ENCODE measurements around the gene TCN2.

TCN2 gene

GRCh38 chr22:30634471-30635233 lies 27.7 kb downstream of the TCN2 start:
- DNase-seq (ENCODE audit: low read depth) = peak; percentile 64
- H3K4me3 ChIP-seq (ENCODE audit: control insufficient read depth, low read depth, low read length) = peak overlapping the region; percentile 40
- peak; percentile 95 for TF ChIP-seq CTCF (IDR thresholded peaks at IDR 0.05; ENCODE audit: control insufficient read depth, insufficient read depth, low read depth, low read length, missing control alignments)

- H3K4me3 ChIP-seq (ENCODE audit: control insufficient read depth, low read depth, low read length) = peak within 1 kb of the TSS; percentile 47
- peak; percentile 46 for DNase-seq (ENCODE audit: low read depth)
- peak; percentile 54 for TF ChIP-seq CTCF (IDR thresholded peaks at IDR 0.05; ENCODE audit: control insufficient read depth, insufficient read depth, low read depth, low read length, missing control alignments)
Observed at GRCh38 chr22:30635273-30636225, 28.6 kb downstream of the TCN2 start, which contains the start of gene SLC35E4. SLC35E4 (plus strand) TSS chr22:30635781; CDS start chr22:30636451, 670 bp downstream.

GRCh38 chr22:30636226-30637077 lies 29.5 kb downstream of the TCN2 start:
- DNase-seq (ENCODE audit: low read depth) = no peak
- no peak for TF ChIP-seq CTCF (IDR thresholded peaks at IDR 0.05; ENCODE audit: control insufficient read depth, insufficient read depth, low read depth, low read length, missing control alignments)

GRCh38 chr22:30637701-30638114 lies 30.7 kb downstream of the TCN2 start:
- TF ChIP-seq CTCF (IDR thresholded peaks at IDR 0.05; ENCODE audit: control insufficient read depth, insufficient read depth, low read depth, low read length, missing control alignments) = no peak

More at GRCh38 chr22:30636226-30637077, 29.5 kb downstream of the TCN2 start:
- H3K4me3 ChIP-seq (ENCODE audit: control insufficient read depth, low read depth, low read length) = peak overlapping the region; percentile 47

GRCh38 chr22:30640361-30640760 lies 33.4 kb downstream of the TCN2 start:
- H3K4me3 ChIP-seq (ENCODE audit: control insufficient read depth, low read depth, low read length) = no peak overlapping the region
- no peak for DNase-seq (ENCODE audit: low read depth)
- TF ChIP-seq CTCF (IDR thresholded peaks at IDR 0.05; ENCODE audit: control insufficient read depth, insufficient read depth, low read depth, low read length, missing control alignments) = no peak

More at GRCh38 chr22:30637701-30638114, 30.7 kb downstream of the TCN2 start:
- no peak for DNase-seq (ENCODE audit: low read depth)
- no peak overlapping the region for H3K4me3 ChIP-seq (ENCODE audit: control insufficient read depth, low read depth, low read length)
